Erythroblast (primary cell): ENCODE data around the gene B3GALT5.

Experiments used
- GATA1 ChIP-seq: IDR thresholded peaks from 2 replicates; pipeline ENCODE4 v1.6.1; 2011; ENCODE audit warnings: low read depth, mild to moderate bottlenecking, control low read depth, low read length, moderate library complexity
- POLR2A ChIP-seq: IDR thresholded peaks from 2 replicates; pipeline ENCODE4 v1.6.1; 2011; ENCODE audit warnings: mild to moderate bottlenecking, low read length

GRCh38 chr21:39656209-39656608 is 43.5 kb downstream of the B3GALT5 start:
- TF ChIP-seq POLR2A (no peak), GATA1 (no peak)
